Gastroesophageal sphincter (tissue), 3 donors: ENCODE measurements around the gene P2RX7.

ENCODE experiments used
- EP300 ChIP-seq: sonication (generic); formaldehyde crosslinking; IDR thresholded peaks from one replicate; pipeline ENCODE4 v1.6.1; 2017; ENCODE audit warnings: antibody characterized with exemption, mild to moderate bottlenecking
- POLR2A ChIP-seq, 2 donors: fragments of 450-650 bp; IDR thresholded peaks; one replicate each; pipeline ENCODE4 v1.6.1; 2017; ENCODE audit warnings: antibody characterized with exemption in 2 of 2, mild to moderate bottlenecking in 2 of 2, moderate library complexity in 1 of 2
- TF ChIP-seq, protein P1 (sequence below), 4 experiments: fragments of 200-600 bp in 2 of 4; fragments of 450-650 bp in 2 of 4; sonication (generic) in 1 of 4; IDR thresholded peaks; one replicate each; pipeline ENCODE4 v1.5.1; 2017 to 2019; ENCODE audit warnings: antibody characterized with exemption in 4 of 4, mild to moderate bottlenecking in 2 of 4, moderate library complexity in 2 of 4

DNA sequence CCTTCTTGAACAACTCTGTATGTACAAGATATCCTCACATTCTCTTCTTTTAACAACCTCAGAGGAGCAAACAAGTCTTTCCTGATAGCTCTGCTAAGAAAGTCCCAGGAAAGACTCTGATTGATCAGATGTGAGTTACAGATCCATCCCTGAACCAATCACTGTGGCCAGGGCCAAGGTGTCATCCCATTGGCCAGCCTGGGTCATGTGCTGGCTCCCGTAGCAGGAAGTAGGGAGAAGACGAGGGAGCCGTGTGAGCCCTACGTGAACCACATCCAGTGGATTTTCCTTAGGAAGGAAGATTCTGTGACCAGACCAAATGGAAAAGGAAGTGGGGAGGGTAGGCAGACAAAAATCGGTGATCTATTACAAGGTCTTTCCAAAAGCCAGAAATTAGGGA, 5.6 kb downstream of the P2RX7 start:
- TF ChIP-seq, protein P1, sequence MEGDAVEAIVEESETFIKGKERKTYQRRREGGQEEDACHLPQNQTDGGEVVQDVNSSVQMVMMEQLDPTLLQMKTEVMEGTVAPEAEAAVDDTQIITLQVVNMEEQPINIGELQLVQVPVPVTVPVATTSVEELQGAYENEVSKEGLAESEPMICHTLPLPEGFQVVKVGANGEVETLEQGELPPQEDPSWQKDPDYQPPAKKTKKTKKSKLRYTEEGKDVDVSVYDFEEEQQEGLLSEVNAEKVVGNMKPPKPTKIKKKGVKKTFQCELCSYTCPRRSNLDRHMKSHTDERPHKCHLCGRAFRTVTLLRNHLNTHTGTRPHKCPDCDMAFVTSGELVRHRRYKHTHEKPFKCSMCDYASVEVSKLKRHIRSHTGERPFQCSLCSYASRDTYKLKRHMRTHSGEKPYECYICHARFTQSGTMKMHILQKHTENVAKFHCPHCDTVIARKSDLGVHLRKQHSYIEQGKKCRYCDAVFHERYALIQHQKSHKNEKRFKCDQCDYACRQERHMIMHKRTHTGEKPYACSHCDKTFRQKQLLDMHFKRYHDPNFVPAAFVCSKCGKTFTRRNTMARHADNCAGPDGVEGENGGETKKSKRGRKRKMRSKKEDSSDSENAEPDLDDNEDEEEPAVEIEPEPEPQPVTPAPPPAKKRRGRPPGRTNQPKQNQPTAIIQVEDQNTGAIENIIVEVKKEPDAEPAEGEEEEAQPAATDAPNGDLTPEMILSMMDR (IDR thresholded peaks at IDR 0.05), result no peak
- TF ChIP-seq EP300 (no peak), POLR2A (IDR thresholded peaks at IDR 0.05) (no peak)
